ENCODE data around the gene ACTR8.

Gene ACTR8

GRCh38 chr3:53891497-53892285 is 9.7 kb upstream of the ACTR8 start, which contains the start of gene SELENOK:
Gene SELENOK, minus strand, starts transcription at chr3:53891859.
- ATAC-seq (ENCODE audit: low read depth): peak; percentile 94
- Histone ChIP-seq H3K27ac (ENCODE audit: poor library complexity, severe bottlenecking) (peak within 1 kb of the TSS; percentile 27), H3K27me3 (ENCODE audit: insufficient read depth, poor library complexity, severe bottlenecking) (no peaks in the 10 kb centered on the region), H3K9me3 (ENCODE audit: severe bottlenecking) (no peaks in the 10 kb centered on the region), H3K4me3 (ENCODE audit: severe bottlenecking) (peak within 1 kb of the TSS; percentile 74), H3K36me3 (ENCODE audit: low read depth) (peaks cover 34% of the 10 kb centered on the region), H3K4me1 (ENCODE audit: insufficient read depth, poor library complexity, severe bottlenecking) (peaks cover 15% of the 10 kb centered on the region)
- peak; percentile 97 for DNase-seq (ENCODE audit: low spot score)
- TF ChIP-seq CTCF (IDR thresholded peaks at IDR 0.05; ENCODE audit: poor library complexity, severe bottlenecking): no peak

- Histone ChIP-seq H3K4me3 (ENCODE audit: severe bottlenecking) (peak overlapping the region; percentile 74), H3K27ac (ENCODE audit: poor library complexity, severe bottlenecking) (peak overlapping the region; percentile 20), H3K4me1 (ENCODE audit: insufficient read depth, poor library complexity, severe bottlenecking) (peaks cover 15% of the 10 kb centered on the region), H3K9me3 (ENCODE audit: severe bottlenecking) (no peaks in the 10 kb centered on the region), H3K27me3 (ENCODE audit: insufficient read depth, poor library complexity, severe bottlenecking) (no peaks in the 10 kb centered on the region), H3K36me3 (ENCODE audit: low read depth) (peaks cover 39% of the 10 kb centered on the region)
- ATAC-seq (ENCODE audit: low read depth) (peak; percentile 20; the same call in 1 of the 3 replicates), DNase-seq (ENCODE audit: low spot score) (no peak)
- TF ChIP-seq CTCF (IDR thresholded peaks at IDR 0.05; ENCODE audit: poor library complexity, severe bottlenecking): no peak
Observed at GRCh38 chr3:53890726-53891475, 8.9 kb upstream of the ACTR8 start.

- H3K9me3 ChIP-seq (ENCODE audit: severe bottlenecking): no peaks in the 10 kb centered on the region
- H3K36me3 ChIP-seq (ENCODE audit: low read depth): peaks cover 58% of the 10 kb centered on the region
- ATAC-seq (ENCODE audit: low read depth) (no peak), DNase-seq (ENCODE audit: low spot score) (no peak)
- no peak overlapping the region for H3K4me3 ChIP-seq (ENCODE audit: severe bottlenecking)
- no peaks in the 10 kb centered on the region for H3K27me3 ChIP-seq (ENCODE audit: insufficient read depth, poor library complexity, severe bottlenecking)
- no peak overlapping the region for H3K27ac ChIP-seq (ENCODE audit: poor library complexity, severe bottlenecking)
- peaks cover 15% of the 10 kb centered on the region for H3K4me1 ChIP-seq (ENCODE audit: insufficient read depth, poor library complexity, severe bottlenecking)
- TF ChIP-seq CTCF (IDR thresholded peaks at IDR 0.05; ENCODE audit: poor library complexity, severe bottlenecking): no peak
Observed at GRCh38 chr3:53888232-53888631, 6.3 kb upstream of the ACTR8 start.

- ATAC-seq (ENCODE audit: low read depth) (no peak), DNase-seq (ENCODE audit: low spot score) (no peak)
- no peak for TF ChIP-seq CTCF (IDR thresholded peaks at IDR 0.05; ENCODE audit: poor library complexity, severe bottlenecking)
- H3K4me1 ChIP-seq (ENCODE audit: insufficient read depth, poor library complexity, severe bottlenecking): peaks cover 15% of the 10 kb centered on the region
- no peaks in the 10 kb centered on the region for H3K9me3 ChIP-seq (ENCODE audit: severe bottlenecking)
- peaks cover 60% of the 10 kb centered on the region for H3K36me3 ChIP-seq (ENCODE audit: low read depth)
- H3K27ac ChIP-seq (ENCODE audit: poor library complexity, severe bottlenecking): no peak overlapping the region
- no peak overlapping the region for H3K4me3 ChIP-seq (ENCODE audit: severe bottlenecking)
- no peaks in the 10 kb centered on the region for H3K27me3 ChIP-seq (ENCODE audit: insufficient read depth, poor library complexity, severe bottlenecking)
Observed at GRCh38 chr3:53887446-53887845, 5.5 kb upstream of the ACTR8 start.
